GM12875 (cell line): ENCODE measurements around the gene AFF2.

Experiments used
- H3K4me3 ChIP-seq: one replicate; pipeline ENCODE4 v1.5.1; 2011; ENCODE audit warnings: low read depth, low read length, control low read depth
- CTCF ChIP-seq: IDR thresholded peaks from 2 replicates; pipeline ENCODE4 v1.5.1; 2011; ENCODE audit warnings: low read depth, mild to moderate bottlenecking, control low read depth, inconsistent platforms, low read length, moderate library complexity, borderline replicate concordance; ENCODE audit not compliant: insufficient read depth

The AFF2 gene

GRCh38 chrX:148715361-148715760 is 214.9 kb downstream of the AFF2 start:
- H3K4me3 ChIP-seq, result no peak overlapping the region
- no peak for TF ChIP-seq CTCF

GRCh38 chrX:148722966-148723365 is 222.5 kb downstream of the AFF2 start:
- no peak overlapping the region for H3K4me3 ChIP-seq
- TF ChIP-seq CTCF, result no peak

GRCh38 chrX:148723551-148723950 is 223.1 kb downstream of the AFF2 start:
- no peak for TF ChIP-seq CTCF
- H3K4me3 ChIP-seq, result no peak overlapping the region

GRCh38 chrX:148728901-148729300 is 228.5 kb downstream of the AFF2 start:
- TF ChIP-seq CTCF, result no peak
- no peak overlapping the region for H3K4me3 ChIP-seq

GRCh38 chrX:148732743-148733142 is 232.3 kb downstream of the AFF2 start:
- no peak overlapping the region for H3K4me3 ChIP-seq
- TF ChIP-seq CTCF, result no peak

- no peak overlapping the region for H3K4me3 ChIP-seq
- no peak for TF ChIP-seq CTCF
Measured at GRCh38 chrX:148741441-148741840, 241.0 kb downstream of the AFF2 start.

- H3K4me3 ChIP-seq, result no peak overlapping the region
- no peak for TF ChIP-seq CTCF
Measured at GRCh38 chrX:148755111-148755510, 254.7 kb downstream of the AFF2 start.
